Gastroesophageal sphincter (tissue), 3 donors: ENCODE data around the gene TGFBR3.

Source experiments
- CTCF ChIP-seq, 4 experiments: fragments of 200-600 bp in 2 of 4; fragments of 450-650 bp in 2 of 4; sonication (generic) in 1 of 4; IDR thresholded peaks; one replicate each; pipeline ENCODE4 v1.5.1; 2017 to 2019; ENCODE audit warnings: antibody characterized with exemption in 4 of 4, mild to moderate bottlenecking in 2 of 4, moderate library complexity in 2 of 4
- POLR2A ChIP-seq, 2 donors: fragments of 450-650 bp; IDR thresholded peaks; one replicate each; pipeline ENCODE4 v1.6.1; 2017; ENCODE audit warnings: antibody characterized with exemption in 2 of 2, mild to moderate bottlenecking in 2 of 2, moderate library complexity in 1 of 2
- POLR2AphosphoS5 ChIP-seq: sonication (generic); formaldehyde crosslinking; IDR thresholded peaks from one replicate; pipeline ENCODE4 v1.6.1; 2017; ENCODE audit warnings: antibody characterized with exemption

- TF ChIP-seq POLR2A (IDR thresholded peaks at IDR 0.05) (no peak), CTCF (IDR thresholded peaks at IDR 0.05) (no peak), POLR2AphosphoS5 (no peak)
Observed at GRCh38 chr1:91809317-91809716, 76.6 kb downstream of the TGFBR3 start.
